Left kidney (tissue), 2 donors: ENCODE data around the gene ZNF630. TPM values are rescaled to one million over a fixed set of nuclear protein-coding genes. Genes with fewer than 3 reads are reported as not detected.
A peak's percentile ranks its signal among the peaks of the same experiment; 100 is the strongest.
"Not testable (repeated sequence)": the region's sequence is repeated elsewhere in the genome, so short reads cannot be mapped to it uniquely, and the experiment has no call there.

Experiments
- DNase-seq: peaks from one replicate; pipeline ENCODE4 v3.0.0-alpha.2; 2013
- polyA plus RNA-seq: library from polyadenylated mRNA; unstranded; fragments of 120-200 nt; gene quantifications from one replicate; pipeline ENCODE4 v1.2.1, GENCODE V29; 2013; ENCODE audit not compliant: insufficient read length

ZNF630 gene
- polyA plus RNA-seq, 1 donor, result 5.1 TPM

DNA sequence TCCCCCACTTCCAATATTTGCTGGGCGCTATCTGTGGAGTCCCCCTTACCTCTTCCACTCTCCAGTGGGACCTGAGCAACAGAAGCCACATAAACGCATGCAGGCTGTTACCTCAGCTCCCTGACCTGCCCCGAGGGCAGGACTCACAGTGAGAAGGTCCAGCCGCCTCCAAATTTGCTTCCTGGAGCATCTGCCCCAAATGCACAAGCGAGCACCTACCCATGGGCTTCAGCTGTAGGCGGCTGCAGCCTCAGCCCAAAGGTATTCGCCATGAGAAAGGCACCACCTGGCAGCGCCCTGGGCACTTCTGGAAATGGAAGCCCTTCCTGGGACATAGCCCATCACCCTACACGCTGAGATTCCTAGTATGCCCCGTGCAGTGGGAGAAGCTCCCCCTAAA lies 41.2 kb downstream of the ZNF630 start:
- no peak for DNase-seq

DNA sequence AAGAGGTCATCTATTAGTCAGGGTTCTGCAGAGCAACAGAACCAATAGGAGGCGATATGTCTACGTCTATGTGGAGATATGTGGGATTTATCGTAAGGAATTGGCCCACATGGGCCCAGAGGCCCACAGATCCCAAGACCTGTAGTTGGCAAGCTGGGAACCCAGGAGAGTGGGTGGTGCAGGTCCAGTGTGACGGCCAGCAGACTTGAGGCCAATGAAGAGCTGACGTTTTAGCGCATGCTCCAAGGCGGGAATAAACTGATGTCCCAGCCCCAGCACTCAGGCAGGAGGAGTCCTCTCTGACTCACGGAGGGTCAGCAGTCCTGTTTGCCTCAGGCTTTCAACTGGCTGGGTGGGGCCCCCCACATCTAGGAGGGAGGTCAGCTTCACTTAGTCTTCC lies 43.3 kb downstream of the ZNF630 start:
- DNase-seq, result no peak

DNA sequence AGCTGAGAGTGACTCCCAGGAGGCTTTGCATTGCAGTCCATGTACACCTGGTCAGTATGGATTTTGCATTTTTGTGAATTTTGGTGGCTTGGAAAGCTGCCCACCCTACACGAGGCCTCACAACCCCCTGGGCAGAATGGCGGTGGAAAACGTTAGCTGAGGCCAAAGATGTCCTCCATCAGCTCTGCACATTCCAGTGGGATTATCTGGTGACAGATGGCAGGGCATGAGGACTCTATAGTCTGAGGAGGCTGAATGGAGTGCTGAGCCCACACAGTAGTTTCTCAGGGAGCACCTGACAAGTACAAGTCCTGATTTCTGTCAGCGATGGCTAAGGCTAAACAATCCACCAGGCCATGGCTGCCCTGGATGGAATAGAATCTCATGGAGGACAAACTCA lies 43.9 kb downstream of the ZNF630 start:
- not testable (repeated sequence) for DNase-seq

DNA sequence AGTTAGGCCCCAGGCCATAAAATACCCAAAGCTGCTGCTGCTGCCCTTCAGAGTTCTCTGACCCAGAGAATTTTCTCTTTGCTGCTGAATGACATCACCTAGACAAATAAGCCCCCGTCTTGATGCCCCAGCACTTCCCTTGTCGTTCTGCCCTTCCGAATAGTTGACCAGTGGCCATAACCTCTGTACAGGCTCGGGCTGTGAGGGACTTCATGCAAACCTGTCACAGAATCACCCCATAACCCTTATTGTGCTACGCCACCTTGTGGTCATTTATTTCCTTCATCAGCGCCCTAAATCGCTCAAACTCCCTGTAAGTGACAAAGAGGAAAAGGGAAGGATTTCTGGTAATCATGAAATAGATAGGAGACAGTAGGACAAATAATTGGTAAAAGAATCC lies 45.9 kb downstream of the ZNF630 start:
- DNase-seq, result peak; percentile 68

DNA sequence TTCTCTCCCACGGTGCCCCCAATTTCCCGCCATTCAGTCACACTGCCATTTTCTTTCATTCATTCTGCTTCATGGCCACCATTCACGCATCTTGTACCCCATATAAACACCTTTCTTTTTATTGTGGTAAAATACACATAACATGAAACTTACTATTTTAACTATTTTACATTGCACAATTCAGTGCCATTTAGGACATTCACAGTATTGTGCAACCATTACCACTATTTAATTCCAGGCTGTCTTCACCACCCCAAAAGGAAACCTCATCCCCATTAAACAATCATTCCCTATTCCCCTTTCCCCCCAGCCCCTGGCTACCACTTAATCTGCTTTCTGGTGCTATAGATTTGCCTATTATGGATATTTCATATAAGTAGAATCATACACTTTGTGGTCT lies 48.7 kb downstream of the ZNF630 start:
- DNase-seq, result no peak

DNA sequence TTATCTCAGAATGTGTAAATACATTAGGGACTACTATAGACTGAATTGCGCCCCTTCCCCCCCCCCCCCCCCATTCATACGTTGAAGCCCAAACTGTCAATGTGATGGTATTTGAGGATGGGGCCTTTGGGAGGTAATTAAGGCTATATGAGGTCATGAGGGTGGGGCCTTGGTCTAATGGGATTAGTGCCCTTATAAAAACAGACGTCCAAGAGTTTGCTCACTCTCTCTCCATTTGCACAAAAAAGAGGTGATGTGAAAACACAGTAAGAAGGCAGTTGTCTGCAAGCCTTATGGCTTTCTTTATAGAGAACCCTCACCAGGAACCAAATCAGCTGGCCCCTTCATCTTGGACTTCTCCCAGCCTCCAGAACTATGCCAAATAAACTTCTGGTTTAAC lies 49.3 kb downstream of the ZNF630 start:
- no peak for DNase-seq

DNA sequence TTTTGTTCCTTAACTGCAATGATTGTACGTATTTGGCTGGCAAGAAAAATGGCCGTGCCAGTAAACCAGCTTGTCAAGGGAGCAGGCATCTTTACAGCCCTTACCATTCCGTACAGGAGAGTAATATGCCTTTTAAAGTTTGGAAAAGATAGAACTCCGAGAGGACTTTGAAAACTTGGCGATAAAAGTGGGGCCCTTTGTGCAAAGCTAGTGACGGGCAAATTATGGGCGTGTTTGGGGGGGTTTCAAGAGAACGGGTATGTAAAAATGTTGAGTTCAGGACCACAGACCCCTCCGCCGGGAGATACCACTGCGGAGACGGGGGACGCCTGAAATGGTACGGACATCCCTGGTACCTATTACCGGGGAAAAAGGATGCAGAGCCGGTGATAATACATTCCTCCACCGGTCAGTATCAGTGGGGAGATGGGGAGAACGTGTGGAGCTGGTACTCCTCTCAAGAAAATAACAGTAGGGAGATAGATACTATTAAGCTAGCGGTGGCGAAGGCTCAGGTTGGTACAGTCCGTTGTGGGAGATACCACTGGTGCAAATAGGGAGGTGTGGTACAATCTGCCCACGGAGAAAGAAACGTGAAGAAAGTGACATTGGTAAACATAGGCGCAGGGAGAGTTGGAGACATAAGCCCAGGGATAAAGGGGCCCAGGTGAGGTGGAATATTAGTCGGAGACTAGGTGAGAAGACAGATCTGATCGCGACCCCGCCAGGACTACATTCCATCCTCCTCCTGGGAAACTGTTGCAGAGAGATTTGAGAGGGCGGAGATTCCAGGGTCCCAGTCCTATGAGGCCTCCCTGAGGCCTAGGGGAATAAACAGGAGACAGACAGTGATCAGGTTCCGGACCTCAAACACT lies 50.2 kb downstream of the ZNF630 start:
- peak; percentile 81 for DNase-seq

DNA sequence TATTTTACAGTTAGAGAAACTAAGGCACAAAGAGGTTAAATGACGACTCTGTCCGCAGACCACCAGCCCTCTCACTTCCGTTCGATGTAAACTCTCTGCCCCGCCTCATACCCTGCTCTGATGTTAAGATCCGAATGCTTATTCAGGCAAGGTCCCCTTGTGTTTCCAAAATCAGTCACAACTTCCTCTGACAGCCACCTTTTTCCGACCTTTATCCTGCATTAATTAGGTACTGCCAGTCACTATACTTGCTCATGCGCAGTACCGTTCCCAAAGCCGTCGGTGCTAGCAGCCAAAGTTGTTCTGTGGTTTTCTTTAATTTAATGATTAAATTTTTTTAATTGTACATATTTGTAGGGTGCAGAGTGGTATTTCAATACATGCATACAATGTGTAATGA lies 51.0 kb downstream of the ZNF630 start:
- DNase-seq, result not testable (repeated sequence)

DNA sequence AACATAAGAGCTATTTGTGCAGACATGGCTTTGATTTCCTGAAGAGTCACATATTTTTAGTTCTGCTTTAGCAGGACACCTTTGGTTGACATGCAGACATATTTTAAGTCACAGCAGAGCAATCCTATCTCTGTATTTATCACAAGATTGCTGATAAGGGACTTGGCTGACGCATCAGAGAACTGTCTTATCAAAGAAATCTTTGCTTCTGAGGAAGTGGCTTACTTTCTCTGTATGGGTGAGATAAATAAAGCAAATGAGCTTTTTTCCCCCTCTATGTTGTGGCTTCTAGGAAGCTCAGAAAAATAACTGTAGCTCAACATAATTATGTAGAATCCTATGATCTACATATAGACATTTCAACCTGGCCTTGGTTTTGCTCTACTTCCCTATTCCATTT lies 51.5 kb downstream of the ZNF630 start:
- not testable (repeated sequence) for DNase-seq

DNA sequence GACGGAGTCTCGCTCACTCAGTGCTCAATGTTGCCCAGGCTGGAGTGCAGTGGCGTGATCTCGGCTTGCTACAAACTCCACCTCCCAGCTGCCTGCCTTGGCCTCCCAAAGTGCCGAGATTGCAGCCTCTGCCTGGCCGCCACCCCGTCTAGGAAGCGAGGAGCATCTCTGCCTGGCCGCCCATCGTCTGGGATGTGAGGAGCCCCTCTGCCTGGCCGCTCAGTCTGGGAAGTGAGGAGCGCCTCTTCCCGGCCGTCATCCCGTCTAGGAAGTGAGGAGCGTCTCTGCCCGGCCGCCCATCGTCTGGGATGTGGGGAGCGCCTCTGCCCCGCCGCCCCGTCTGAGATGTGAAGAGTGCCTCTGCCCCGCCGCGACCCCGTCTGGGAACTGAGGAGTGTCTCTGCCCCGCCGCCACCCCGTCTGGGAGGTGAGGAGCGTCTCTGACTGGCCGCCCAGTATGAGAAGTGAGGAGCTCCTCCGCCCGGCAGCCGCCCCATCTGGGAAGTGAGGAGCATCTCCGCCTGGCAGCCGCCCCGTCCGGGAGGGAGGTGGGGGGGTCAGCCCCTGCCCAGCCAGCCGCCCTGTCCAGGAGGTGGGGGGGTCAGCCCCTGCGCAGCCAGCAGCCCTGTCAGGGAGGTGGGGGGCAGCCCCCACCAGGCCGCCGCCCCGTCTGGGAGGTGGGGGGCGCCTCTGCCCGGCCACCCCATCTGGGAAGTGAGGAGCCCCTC lies 54.7 kb downstream of the ZNF630 start:
- DNase-seq, result not testable (repeated sequence)

DNA sequence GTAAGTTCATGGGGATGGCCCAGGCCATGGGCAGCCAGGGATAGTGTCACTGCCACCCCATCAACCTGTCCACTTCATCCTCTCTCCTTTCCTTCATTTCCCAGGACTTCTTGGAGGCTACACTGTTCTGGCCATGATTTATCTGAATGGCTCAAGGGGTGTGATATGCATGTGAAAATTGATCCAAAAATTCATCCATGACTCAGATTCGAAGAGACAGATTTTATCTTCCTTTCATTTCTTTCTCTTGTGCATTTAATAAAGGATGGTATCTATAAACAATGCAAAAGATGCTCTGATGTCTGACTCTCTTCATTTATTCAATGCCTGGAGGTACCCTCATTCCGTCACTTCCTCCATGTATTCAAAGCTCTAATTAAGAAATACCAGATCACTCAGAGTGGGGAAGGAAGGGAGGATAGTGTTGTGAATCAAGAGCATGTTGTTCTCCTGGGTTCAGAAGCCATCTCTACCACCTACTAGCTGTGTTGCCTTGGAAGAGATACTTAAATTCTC lies 61.9 kb downstream of the ZNF630 start:
- DNase-seq, result not testable (repeated sequence)

Other genes starting within 250 kb of the ZNF630 start
- gene ZNF81, start 234.7 kb downstream of the ZNF630 start, polyA plus RNA-seq, result 8.9 TPM
- gene ZNF182, start 67.7 kb downstream of the ZNF630 start, polyA plus RNA-seq, result 14.5 TPM
- gene SPACA5, start 64.7 kb downstream of the ZNF630 start, polyA plus RNA-seq, result 0.58 TPM
- 0.71 TPM for gene SPACA5B, start 59.0 kb upstream of the ZNF630 start, polyA plus RNA-seq
- not detected for gene SSX5, start 125.2 kb upstream of the ZNF630 start, polyA plus RNA-seq
- not detected for gene SSX1, start 183.8 kb upstream of the ZNF630 start, polyA plus RNA-seq